Neural cell (in vitro differentiated cells): ENCODE results near the gene ZNF678.

Source experiments
- EP300 ChIP-seq: fragments of 450-650 bp; conservative IDR thresholded peaks from 2 replicates; pipeline ENCODE4 v1.6.1; 2014; ENCODE audit warnings: antibody characterized with exemption, mild to moderate bottlenecking, moderate library complexity; ENCODE audit not compliant: poor library complexity, severe bottlenecking
- POLR2AphosphoS5 ChIP-seq: IDR thresholded peaks from 2 replicates; pipeline ENCODE4 v1.6.1; 2012
- TF ChIP-seq, protein P1 (sequence below): fragments of 450-650 bp; IDR thresholded peaks from 2 replicates; pipeline ENCODE4 v1.5.1; 2014; ENCODE audit warnings: antibody characterized with exemption, mild to moderate bottlenecking, moderate library complexity; ENCODE audit not compliant: poor library complexity, severe bottlenecking
- TF ChIP-seq, protein P2 (sequence below): IDR thresholded peaks from 2 replicates; pipeline ENCODE4 v1.6.1; 2012; ENCODE audit warnings: borderline replicate concordance

DNA sequence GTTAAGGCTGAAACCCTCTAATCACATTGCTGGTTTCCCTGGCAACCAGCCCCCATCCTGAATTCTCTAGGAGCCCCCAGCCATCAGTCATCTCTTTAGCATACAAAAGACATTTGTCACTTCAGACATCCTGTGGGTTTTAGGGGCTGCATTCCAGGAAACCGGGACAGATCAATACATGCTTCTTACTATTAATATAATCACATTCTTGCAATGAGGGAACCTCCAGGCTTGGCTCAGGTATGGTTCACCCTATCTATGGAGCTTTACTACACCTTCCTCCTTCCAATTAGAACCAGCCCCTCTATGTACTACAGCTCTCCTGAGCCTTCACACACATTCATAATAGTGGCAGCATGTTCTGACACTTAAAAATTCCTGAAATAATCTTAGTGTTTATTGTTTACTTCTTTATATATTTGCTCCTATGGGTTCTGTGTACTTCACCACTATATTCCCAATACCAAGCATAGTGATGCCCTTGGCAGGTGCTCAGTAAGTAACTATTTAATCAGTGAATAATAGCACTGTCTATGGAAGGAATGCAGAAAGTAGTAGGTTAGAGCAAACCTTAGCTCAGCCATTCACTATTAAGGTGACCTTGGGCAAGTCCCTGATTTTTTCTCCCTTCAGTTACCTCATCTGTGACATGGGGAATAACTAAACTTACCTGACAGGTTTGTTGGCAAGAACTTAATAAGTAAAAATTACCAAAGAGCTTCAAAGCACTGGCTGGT lies 59.6 kb downstream of the ZNF678 start:
- TF ChIP-seq POLR2AphosphoS5: no peak
- TF ChIP-seq, protein P1, sequence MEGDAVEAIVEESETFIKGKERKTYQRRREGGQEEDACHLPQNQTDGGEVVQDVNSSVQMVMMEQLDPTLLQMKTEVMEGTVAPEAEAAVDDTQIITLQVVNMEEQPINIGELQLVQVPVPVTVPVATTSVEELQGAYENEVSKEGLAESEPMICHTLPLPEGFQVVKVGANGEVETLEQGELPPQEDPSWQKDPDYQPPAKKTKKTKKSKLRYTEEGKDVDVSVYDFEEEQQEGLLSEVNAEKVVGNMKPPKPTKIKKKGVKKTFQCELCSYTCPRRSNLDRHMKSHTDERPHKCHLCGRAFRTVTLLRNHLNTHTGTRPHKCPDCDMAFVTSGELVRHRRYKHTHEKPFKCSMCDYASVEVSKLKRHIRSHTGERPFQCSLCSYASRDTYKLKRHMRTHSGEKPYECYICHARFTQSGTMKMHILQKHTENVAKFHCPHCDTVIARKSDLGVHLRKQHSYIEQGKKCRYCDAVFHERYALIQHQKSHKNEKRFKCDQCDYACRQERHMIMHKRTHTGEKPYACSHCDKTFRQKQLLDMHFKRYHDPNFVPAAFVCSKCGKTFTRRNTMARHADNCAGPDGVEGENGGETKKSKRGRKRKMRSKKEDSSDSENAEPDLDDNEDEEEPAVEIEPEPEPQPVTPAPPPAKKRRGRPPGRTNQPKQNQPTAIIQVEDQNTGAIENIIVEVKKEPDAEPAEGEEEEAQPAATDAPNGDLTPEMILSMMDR: no peak
- no peak for TF ChIP-seq EP300
- TF ChIP-seq, protein P2, sequence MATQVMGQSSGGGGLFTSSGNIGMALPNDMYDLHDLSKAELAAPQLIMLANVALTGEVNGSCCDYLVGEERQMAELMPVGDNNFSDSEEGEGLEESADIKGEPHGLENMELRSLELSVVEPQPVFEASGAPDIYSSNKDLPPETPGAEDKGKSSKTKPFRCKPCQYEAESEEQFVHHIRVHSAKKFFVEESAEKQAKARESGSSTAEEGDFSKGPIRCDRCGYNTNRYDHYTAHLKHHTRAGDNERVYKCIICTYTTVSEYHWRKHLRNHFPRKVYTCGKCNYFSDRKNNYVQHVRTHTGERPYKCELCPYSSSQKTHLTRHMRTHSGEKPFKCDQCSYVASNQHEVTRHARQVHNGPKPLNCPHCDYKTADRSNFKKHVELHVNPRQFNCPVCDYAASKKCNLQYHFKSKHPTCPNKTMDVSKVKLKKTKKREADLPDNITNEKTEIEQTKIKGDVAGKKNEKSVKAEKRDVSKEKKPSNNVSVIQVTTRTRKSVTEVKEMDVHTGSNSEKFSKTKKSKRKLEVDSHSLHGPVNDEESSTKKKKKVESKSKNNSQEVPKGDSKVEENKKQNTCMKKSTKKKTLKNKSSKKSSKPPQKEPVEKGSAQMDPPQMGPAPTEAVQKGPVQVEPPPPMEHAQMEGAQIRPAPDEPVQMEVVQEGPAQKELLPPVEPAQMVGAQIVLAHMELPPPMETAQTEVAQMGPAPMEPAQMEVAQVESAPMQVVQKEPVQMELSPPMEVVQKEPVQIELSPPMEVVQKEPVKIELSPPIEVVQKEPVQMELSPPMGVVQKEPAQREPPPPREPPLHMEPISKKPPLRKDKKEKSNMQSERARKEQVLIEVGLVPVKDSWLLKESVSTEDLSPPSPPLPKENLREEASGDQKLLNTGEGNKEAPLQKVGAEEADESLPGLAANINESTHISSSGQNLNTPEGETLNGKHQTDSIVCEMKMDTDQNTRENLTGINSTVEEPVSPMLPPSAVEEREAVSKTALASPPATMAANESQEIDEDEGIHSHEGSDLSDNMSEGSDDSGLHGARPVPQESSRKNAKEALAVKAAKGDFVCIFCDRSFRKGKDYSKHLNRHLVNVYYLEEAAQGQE: no peak
